GM12878 (cell line): Measurements from ENCODE around the gene CAPZB. TPM values are rescaled to one million over a fixed set of nuclear protein-coding genes. Genes with fewer than 3 reads are reported as not detected.

Source experiments
- ATAC-seq: fragments of 200-7000 bp; cut with Tn5 transposase; 3 replicates; pipeline ENCODE4 v1.9.1; 2020; ENCODE audit warnings: mild to moderate bottlenecking, moderate library complexity
- BruUV-seq: library from RNA; stranded (reverse); fragments of 400-500 nt; replicated peaks from 2 replicates; lab custom pipeline; 2021; lab: Mats Ljungman, UMichigan
- CTCF ChIA-PET: fragments of 300-600 bp; sonication (Branson Sonifier 250); formaldehyde crosslinking; extraction: SDS; loops from one replicate; lab custom pipeline; 2021; ENCODE audit warnings: inconsistent platforms; lab: Yijun Ruan, JAX
- POLR2A ChIA-PET: fragments of 350-600 bp; formaldehyde crosslinking; extraction: SDS; loops from one replicate; lab custom pipeline; 2021; ENCODE audit warnings: inconsistent platforms; lab: Charles Lee
- RAD21 ChIA-PET: fragments of 300-600 bp; sonication (Branson Sonifier 250); formaldehyde crosslinking; loops from one replicate; lab custom pipeline; 2023; ENCODE audit warnings: antibody characterized with exemption; ENCODE audit not compliant: unreplicated experiment; lab: Charles Lee
- SMC1A ChIA-PET: fragments of 300-600 bp; sonication (Branson Sonifier 250); formaldehyde crosslinking; loops from one replicate; lab custom pipeline; 2023; ENCODE audit not compliant: unreplicated experiment, uncharacterized antibody; lab: Charles Lee
- DNase-seq: peaks from one replicate; pipeline ENCODE4 v3.0.0-alpha.2; 2011; ENCODE audit warnings: low read depth, low spot score
- FAIRE-seq: peaks from 3 replicates; lab custom pipeline; 2011; peaks lifted over from hg19 to GRCh38; lab: Jason Lieb, UNC
- H2AFZ ChIP-seq: 2 replicates; pipeline ENCODE4 v1.6.0; 2011; ENCODE audit warnings: low read depth, low read length, control low read depth; ENCODE audit not compliant: control insufficient read depth
- H3K27ac ChIP-seq: 2 replicates; pipeline ENCODE4 v1.5.1; 2011; ENCODE audit warnings: control low read depth; ENCODE audit not compliant: control insufficient read depth, insufficient read depth
- H3K27me3 ChIP-seq, 2 experiments: replicated peaks in 1 of 2; 2 replicates each; pipeline versions ENCODE4 v1.6.0 to v1.6.1; 2011; ENCODE audit warnings: low read length in 1 of 2; ENCODE audit not compliant: control insufficient read depth in 2 of 2, insufficient read depth in 2 of 2
- H3K36me3 ChIP-seq, 2 experiments: 2 replicates each; pipeline ENCODE4 v1.5.1; 2011; ENCODE audit warnings: low read length in 1 of 2; ENCODE audit not compliant: control insufficient read depth in 2 of 2, insufficient read depth in 2 of 2
- H3K4me1 ChIP-seq: 2 replicates; pipeline ENCODE4 v1.6.1; 2011; ENCODE audit warnings: mild to moderate bottlenecking, low read length, moderate library complexity, mixed read lengths; ENCODE audit not compliant: control insufficient read depth, insufficient read depth
- H3K4me2 ChIP-seq: 2 replicates; pipeline ENCODE4 v1.6.0; 2011; ENCODE audit warnings: control low read depth; ENCODE audit not compliant: control insufficient read depth, insufficient read depth
- H3K4me3 ChIP-seq: fragments of 200-600 bp; sonication (generic); 2 replicates; pipeline ENCODE4 v1.5.1; 2016
- H3K79me2 ChIP-seq: 2 replicates; pipeline ENCODE4 v1.6.0; 2011; ENCODE audit warnings: low read length; ENCODE audit not compliant: control insufficient read depth, insufficient read depth
- H3K9ac ChIP-seq: 2 replicates; pipeline ENCODE4 v1.8.0; 2011; ENCODE audit warnings: low read length, control low read depth, mixed read lengths; ENCODE audit not compliant: control insufficient read depth, insufficient read depth
- H3K9me3 ChIP-seq: replicated peaks from 3 replicates; pipeline ENCODE4 v1.5.1; 2011; ENCODE audit warnings: mild to moderate bottlenecking, low read length; ENCODE audit not compliant: control insufficient read depth, insufficient read depth
- H4K20me1 ChIP-seq: 2 replicates; pipeline ENCODE4 v1.6.0; 2011; ENCODE audit not compliant: control insufficient read depth, insufficient read depth
- ASH2L ChIP-seq: fragments of 300-600, 200-600 bp; sonication (generic); IDR thresholded peaks from 2 replicates; pipeline ENCODE4 v1.6.1; 2017; ENCODE audit warnings: low read depth, mild to moderate bottlenecking, borderline replicate concordance
- EP300 ChIP-seq, 2 experiments: fragments of 150-350 bp in 1 of 2; IDR thresholded peaks; 2 replicates each; pipeline ENCODE4 v1.6.1; 2011 to 2012; ENCODE audit warnings: low read depth in 2 of 2, low read length in 2 of 2, borderline replicate concordance in 1 of 2, improper control_type of control experiment in 1 of 2, inconsistent platforms in 1 of 2; ENCODE audit not compliant: control insufficient read depth in 1 of 2
- NR2F1 ChIP-seq: fragments of 450-650 bp; conservative IDR thresholded peaks from 2 replicates; pipeline ENCODE4 v1.6.1; 2017; ENCODE audit warnings: mild to moderate bottlenecking
- WGBS: methylation state at CpG from one replicate; pipeline ENCODE4 v1.1.6; 2016; ENCODE audit warnings: low lambda C conversion rate; ENCODE audit not compliant: insufficient replicate concordance, insufficient coverage; ENCODE audit errors: missing lambda C conversion rate; 5-methylcytosine and 5-hydroxymethylcytosine counted together
- in situ Hi-C: fragments of 300-500 bp; cut with MboI; formaldehyde crosslinking; loops from 9 replicates; pipeline ENCODE4 v1.14.3; 2018; ENCODE audit warnings: mixed read lengths
- intact Hi-C: fragments of 100-400 bp; cut with micrococcal nuclease; formaldehyde crosslinking; loops from one replicate; pipeline ENCODE4 v1.14.2; 2022; ENCODE audit not compliant: unreplicated experiment
- polyA plus RNA-seq, 11 experiments: library from polyadenylated mRNA; depleted of rRNA in 4 of 11; unstranded in 6 of 11; stranded (reverse) in 5 of 11; fragments of >200 nt; fragmentation: Nextera tagmentation in 4 of 11; fragmentation: Illumina TruSeq in 1 of 11; extraction: Ambion mirVana in 4 of 11; extraction: Trizol in 1 of 11; gene quantifications; 1 replicate in 1 of 11; 2 replicates in 10 of 11; pipeline versions ENCODE4 v1.2.1 to v1.2.3, GENCODE V29; 2011 to 2016; ENCODE audit warnings: inconsistent platforms in 2 of 11, missing spikeins in 2 of 11, low read depth in 1 of 11
- total RNA-seq, 4 experiments: library from RNA; depleted of rRNA in 3 of 4; stranded (reverse); fragments of >200 nt in 3 of 4; fragmentation: Illumina TruSeq in 1 of 4; extraction: Trizol in 1 of 4; gene quantifications; 2 replicates each; pipeline versions ENCODE4 v1.2.1 to v1.2.3, GENCODE V29; 2013 to 2021
- TF ChIP-seq, protein P1 (sequence below): IDR thresholded peaks from 2 replicates; pipeline ENCODE4 v1.6.1; 2011; ENCODE audit warnings: borderline replicate concordance, low read depth, mild to moderate bottlenecking, moderate library complexity, low read length; ENCODE audit not compliant: insufficient read depth, poor library complexity, severe bottlenecking

CAPZB gene
- total and polyA plus RNA-seq, 10 of the 15 experiments (the other 5 are each of a cell fraction or from before 2014, with no cell fraction given), result 104 to 454 (median 213) TPM

DNA sequence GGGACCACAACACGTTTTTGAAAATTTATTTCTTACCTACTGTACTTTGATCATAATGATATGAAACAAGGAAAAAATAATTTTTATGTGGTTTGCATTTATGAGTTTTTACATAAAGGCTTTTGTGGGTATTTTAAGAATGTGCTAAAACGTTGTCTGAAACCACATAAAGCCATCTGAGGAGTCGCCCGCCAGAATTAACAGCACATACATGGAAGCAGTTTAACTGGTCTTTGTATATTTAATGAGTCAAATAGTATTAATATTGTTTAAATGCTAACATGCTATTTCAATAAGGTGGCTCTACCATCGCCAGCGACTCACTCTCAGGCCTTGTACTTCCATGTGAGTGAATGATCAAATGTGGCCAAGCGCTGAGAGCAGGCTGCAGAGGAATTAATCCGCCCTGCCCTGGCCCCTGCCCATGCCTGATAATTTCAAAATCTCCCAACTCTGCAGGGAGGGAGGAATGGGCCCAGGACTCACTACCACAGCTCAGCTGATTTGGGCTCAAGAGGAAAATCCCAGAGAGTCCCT is 123.7 kb downstream of the CAPZB start:
- no peak for ATAC-seq
- Histone ChIP-seq H3K9ac (no peak overlapping the region), H3K27ac (no peak overlapping the region), H3K4me1 (no peaks in the 10 kb centered on the region), H3K79me2 (no peaks in the 10 kb centered on the region), H3K4me2 (no peak overlapping the region), H2AFZ (no peak overlapping the region), H3K9me3 (no peaks in the 10 kb centered on the region)
- 89% methylated on average over 8 of the region's 8 CpGs for WGBS
- intact Hi-C loops, result no loop called here
- no peak for DNase-seq
- BruUV-seq, result no TSS peak
- CTCF ChIA-PET, result no interaction called here
- FAIRE-seq, result no peak
- TF ChIP-seq NR2F1 (no peak), ASH2L (no peak), EP300 (IDR thresholded peaks at IDR 0.05; ENCODE audit: borderline replicate concordance in 1 of 2, control insufficient read depth in 1 of 2, low read depth in 2 of 2, low read length in 2 of 2) (no peak)
- TF ChIP-seq, protein P1, sequence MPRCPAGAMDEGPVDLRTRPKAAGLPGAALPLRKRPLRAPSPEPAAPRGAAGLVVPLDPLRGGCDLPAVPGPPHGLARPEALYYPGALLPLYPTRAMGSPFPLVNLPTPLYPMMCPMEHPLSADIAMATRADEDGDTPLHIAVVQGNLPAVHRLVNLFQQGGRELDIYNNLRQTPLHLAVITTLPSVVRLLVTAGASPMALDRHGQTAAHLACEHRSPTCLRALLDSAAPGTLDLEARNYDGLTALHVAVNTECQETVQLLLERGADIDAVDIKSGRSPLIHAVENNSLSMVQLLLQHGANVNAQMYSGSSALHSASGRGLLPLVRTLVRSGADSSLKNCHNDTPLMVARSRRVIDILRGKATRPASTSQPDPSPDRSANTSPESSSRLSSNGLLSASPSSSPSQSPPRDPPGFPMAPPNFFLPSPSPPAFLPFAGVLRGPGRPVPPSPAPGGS, result no peak
- TF ChIP-seq, all 136 proteins: peak for 0
- ChIA-PET SMC1A (no interaction called here), RAD21 (no interaction called here), POLR2A (no interaction called here)
- H3K4me3 ChIP-seq, result no peak overlapping the region
- H3K27me3 ChIP-seq, result no peaks in the 10 kb centered on the region
- no peaks in the 10 kb centered on the region for H4K20me1 ChIP-seq
- H3K36me3 ChIP-seq, result peaks cover 2 to 6% of the 10 kb centered on the region in 2 experiments
- in situ Hi-C loops, result no loop called here
